Effector memory CD4-positive, alpha-beta T cell (primary cell): ENCODE measurements around the gene PPARGC1A.

ENCODE experiments used
- DNase-seq, 3 donors: peaks; one replicate each; pipeline ENCODE4 v3.0.0-alpha.2; 2020
- H3K27ac ChIP-seq: 2 replicates; pipeline ENCODE4 v1.7.0; 2013; ENCODE audit warnings: mild to moderate bottlenecking, low read length, moderate library complexity; ENCODE audit not compliant: insufficient read depth, poor library complexity, severe bottlenecking
- H3K27me3 ChIP-seq: replicated peaks from 2 replicates; pipeline ENCODE4 v1.7.0; 2013; ENCODE audit warnings: mild to moderate bottlenecking, low read length; ENCODE audit not compliant: insufficient read depth, control insufficient read depth, poor library complexity, severe bottlenecking
- H3K36me3 ChIP-seq: 2 replicates; pipeline ENCODE4 v1.7.0; 2013; ENCODE audit warnings: mild to moderate bottlenecking, low read length, moderate library complexity; ENCODE audit not compliant: control insufficient read depth, insufficient read depth
- H3K4me1 ChIP-seq: 2 replicates; pipeline ENCODE4 v1.7.0; 2013; ENCODE audit warnings: low read length, mild to moderate bottlenecking; ENCODE audit not compliant: control insufficient read depth, insufficient read depth, poor library complexity, severe bottlenecking
- H3K4me3 ChIP-seq: 2 replicates; pipeline ENCODE4 v1.7.0; 2013; ENCODE audit warnings: low read length, low read depth, mild to moderate bottlenecking; ENCODE audit not compliant: insufficient read depth, poor library complexity, severe bottlenecking
- H3K9me3 ChIP-seq: 2 replicates; pipeline ENCODE4 v1.7.0; 2013; ENCODE audit warnings: mild to moderate bottlenecking, low read length, moderate library complexity; ENCODE audit not compliant: control insufficient read depth

The PPARGC1A gene

DNA sequence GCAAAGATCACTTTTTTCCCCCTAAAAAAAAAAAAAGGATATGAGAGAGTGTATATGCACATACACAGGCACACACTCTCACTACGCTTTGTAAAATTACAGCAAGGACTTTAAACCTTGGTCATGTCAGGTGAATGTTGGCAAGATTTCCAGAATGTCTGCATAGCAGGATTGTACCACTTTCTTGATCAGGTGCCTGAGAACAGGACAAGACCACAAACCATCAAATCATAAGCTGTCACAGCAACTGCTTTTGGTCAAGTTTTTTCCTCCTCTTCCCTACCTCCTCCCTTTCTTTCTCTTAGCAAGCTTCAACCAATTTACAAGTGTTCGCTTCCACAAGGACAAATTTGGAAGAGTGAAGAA is 15.3 kb downstream of the PPARGC1A start:
- H3K4me3 ChIP-seq, result no peak overlapping the region
- no peak overlapping the region for H3K27ac ChIP-seq
- DNase-seq, result no peak
- no peaks in the 10 kb centered on the region for H3K36me3 ChIP-seq
- no peaks in the 10 kb centered on the region for H3K4me1 ChIP-seq
- no peaks in the 10 kb centered on the region for H3K27me3 ChIP-seq
- H3K9me3 ChIP-seq, result no peaks in the 10 kb centered on the region

DNA sequence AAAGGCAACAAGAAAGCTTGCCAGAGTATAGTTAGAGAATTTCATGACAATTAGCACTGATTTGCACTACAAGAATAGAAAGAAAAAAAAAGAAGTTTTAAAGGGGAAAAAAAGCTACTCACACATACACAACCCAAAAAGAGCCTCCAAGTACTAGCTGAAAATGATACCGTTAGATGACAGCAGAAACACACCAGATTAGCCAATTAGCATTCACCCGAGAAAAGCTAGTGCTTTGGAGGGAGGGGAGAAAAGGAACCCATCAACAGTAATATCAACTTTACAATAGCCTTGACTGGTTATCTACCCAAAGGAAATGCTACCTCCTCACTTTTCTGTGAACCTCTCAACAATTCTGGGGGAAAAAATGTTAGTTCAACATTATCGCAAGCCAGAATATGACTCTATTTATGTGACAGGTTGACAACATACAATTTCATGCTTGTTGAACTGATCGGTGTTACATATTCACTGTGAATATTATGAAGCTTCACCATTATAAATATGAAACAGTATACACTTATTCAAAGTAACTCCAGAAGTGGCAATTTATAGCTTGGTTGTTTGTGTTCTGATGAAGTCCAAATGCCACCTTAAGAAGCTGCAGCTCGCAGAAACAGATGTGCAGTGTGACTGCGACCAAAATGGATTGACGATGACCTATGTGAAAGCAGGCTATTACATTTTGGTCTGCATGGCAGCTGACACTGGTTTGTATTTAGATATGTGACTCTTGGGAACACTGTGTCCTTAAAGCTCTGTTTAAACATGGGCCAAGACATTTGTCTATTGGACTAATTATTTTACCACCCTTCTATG is 15.9 kb downstream of the PPARGC1A start:
- Histone ChIP-seq H3K27ac (no peak overlapping the region), H3K36me3 (no peaks in the 10 kb centered on the region), H3K9me3 (no peaks in the 10 kb centered on the region), H3K27me3 (no peaks in the 10 kb centered on the region), H3K4me3 (no peak overlapping the region), H3K4me1 (no peaks in the 10 kb centered on the region)
- no peak for DNase-seq

DNA sequence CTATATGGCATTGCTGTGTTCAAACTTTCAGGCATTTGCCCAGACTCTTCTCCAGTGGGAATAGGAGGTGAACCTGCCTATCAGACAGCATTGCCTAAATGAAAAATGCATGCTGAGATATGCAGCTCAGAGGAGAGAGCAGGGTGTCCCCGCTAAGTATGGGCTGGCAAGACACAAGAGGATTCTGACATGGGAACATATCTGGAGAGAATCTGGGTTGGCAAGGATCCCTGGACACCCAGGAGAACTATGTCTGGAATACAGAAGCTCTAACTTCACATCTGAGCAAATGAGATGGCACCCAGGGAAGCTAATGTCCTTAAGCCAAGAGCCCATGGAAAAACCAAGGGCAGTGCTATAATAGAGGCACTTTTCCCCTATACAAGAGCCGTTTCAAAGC is 18.4 kb downstream of the PPARGC1A start:
- no peaks in the 10 kb centered on the region for H3K36me3 ChIP-seq
- H3K4me3 ChIP-seq, result no peak overlapping the region
- no peak for DNase-seq
- H3K27me3 ChIP-seq, result no peaks in the 10 kb centered on the region
- H3K4me1 ChIP-seq, result no peaks in the 10 kb centered on the region
- no peak overlapping the region for H3K27ac ChIP-seq
- H3K9me3 ChIP-seq, result no peaks in the 10 kb centered on the region

DNA sequence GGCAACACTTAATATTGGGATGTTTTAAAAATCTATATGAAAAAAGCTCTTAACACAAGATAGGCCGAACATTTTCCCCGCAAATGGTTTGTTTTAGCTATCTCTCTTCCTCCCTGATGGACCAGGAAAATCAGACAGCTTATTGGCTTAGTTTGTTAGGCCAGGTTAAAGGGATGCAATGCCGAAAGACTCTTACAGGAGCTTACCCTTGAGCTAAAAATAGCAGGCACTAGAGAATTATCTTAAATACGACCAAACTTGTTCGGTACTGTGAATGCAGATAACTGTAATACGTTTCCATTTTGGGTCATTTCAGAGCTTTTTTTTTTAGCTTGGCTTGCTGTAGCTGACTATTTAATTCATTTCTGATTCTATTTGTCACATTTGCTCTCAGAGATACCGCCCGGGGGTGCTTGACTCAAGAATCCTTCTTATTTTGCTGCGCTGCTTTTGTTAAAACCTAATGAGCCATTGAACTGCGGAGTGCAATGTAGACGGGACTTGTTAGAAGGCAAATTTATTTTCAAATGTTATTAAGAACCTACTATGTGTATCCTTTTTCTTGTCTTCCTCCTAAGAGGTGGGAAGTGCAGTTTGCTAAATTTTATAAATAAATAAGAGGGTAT is 23.3 kb downstream of the PPARGC1A start:
- Histone ChIP-seq H3K27me3 (no peaks in the 10 kb centered on the region), H3K27ac (no peak overlapping the region), H3K36me3 (no peaks in the 10 kb centered on the region), H3K9me3 (no peaks in the 10 kb centered on the region), H3K4me1 (no peaks in the 10 kb centered on the region), H3K4me3 (no peak overlapping the region)
- DNase-seq, result no peak

DNA sequence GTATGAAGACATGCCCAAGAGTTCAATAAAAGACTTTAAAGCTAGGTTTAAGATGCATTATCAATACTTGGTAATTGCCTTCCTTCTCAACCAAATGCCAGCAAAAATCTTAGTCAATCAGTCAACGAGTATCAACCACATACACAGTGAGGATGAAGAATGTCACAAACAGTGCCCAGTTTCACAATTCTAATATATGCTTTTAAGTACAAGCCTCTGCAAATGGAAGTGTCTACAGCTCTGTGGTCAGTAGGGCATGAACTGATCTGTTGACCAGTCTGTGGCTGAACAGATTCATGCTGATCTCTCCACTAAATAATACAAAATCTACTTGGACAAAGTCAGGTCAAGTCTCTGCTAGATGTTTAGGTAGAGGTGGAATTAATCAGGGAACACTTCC is 27.9 kb downstream of the PPARGC1A start:
- no peak for DNase-seq
- H3K4me1 ChIP-seq, result no peaks in the 10 kb centered on the region
- no peak overlapping the region for H3K27ac ChIP-seq
- no peaks in the 10 kb centered on the region for H3K9me3 ChIP-seq
- no peaks in the 10 kb centered on the region for H3K27me3 ChIP-seq
- no peaks in the 10 kb centered on the region for H3K36me3 ChIP-seq
- H3K4me3 ChIP-seq, result no peak overlapping the region

DNA sequence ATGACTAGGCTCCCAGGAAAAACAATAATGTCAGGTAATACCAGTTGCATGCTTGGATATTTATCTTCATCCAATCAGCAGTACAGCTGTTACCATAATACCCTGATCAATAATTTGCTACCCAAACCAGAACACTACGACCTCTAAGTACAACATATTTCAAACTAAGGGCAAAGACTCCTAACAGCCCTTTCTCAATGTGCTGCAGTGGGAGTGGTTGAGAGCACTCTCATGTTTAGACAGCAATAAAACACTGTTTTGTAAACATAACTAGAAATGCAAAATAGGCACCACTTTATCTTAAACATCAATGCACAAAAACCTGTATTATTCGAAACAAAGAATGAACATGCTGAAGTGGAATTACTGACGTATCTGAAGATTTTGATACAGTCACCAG is 28.9 kb downstream of the PPARGC1A start:
- H3K36me3 ChIP-seq, result no peaks in the 10 kb centered on the region
- H3K4me1 ChIP-seq, result no peaks in the 10 kb centered on the region
- H3K27me3 ChIP-seq, result no peaks in the 10 kb centered on the region
- no peaks in the 10 kb centered on the region for H3K9me3 ChIP-seq
- H3K4me3 ChIP-seq, result no peak overlapping the region
- no peak for DNase-seq
- H3K27ac ChIP-seq, result no peak overlapping the region

DNA sequence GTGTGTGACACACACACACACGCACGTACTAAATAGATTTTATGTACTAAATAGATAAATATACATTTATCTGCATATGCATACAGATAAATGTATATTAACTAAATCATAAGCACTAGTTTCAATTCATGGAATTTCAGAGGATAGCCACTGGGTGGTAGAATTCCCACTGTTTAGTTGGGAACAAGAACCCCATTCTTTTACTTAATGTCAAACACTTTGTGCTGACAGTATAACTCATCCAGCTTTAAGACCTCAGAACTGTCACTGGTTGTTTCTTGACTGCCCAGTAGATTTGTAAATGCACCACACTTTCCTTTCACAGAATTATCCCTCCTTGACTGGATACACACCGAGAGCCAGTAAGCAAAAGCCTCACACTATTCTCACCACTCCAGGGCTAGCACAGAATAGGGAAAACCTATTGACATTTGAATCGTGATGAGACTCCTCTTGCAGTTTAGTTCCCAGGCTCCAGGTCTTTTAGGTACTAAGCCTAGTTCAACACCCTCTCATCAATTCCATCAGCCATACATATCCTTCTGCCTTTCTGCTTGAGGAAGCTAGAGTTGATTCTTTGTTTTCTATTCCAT is 32.4 kb downstream of the PPARGC1A start:
- no peaks in the 10 kb centered on the region for H3K36me3 ChIP-seq
- no peak for DNase-seq

DNA sequence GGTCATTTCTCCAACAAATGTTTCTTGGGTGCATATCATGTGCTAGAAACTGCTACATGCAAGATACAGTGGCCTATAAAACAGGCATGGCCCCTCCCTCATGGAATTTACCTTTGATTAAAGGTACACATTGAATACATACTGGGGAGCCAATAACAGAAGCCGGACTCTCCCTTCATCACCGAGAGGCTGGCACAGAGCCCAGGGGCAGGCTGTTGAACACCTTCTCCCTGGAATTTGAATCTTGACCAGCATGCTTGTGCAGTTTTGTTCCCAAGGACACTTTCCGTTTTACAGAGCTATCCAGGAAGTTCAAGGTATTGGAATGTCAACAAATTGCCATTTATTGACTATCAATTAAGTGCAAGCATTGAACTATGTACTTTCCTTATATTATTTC is 33.2 kb downstream of the PPARGC1A start:
- Histone ChIP-seq H3K27me3 (no peaks in the 10 kb centered on the region), H3K4me3 (no peak overlapping the region), H3K4me1 (no peaks in the 10 kb centered on the region), H3K9me3 (no peaks in the 10 kb centered on the region), H3K27ac (no peak overlapping the region), H3K36me3 (no peaks in the 10 kb centered on the region)
- DNase-seq, result no peak

More for the DNA sequence above, 32.4 kb downstream of the PPARGC1A start:
- no peaks in the 10 kb centered on the region for H3K27me3 ChIP-seq
- no peak overlapping the region for H3K27ac ChIP-seq
- no peak overlapping the region for H3K4me3 ChIP-seq
- H3K4me1 ChIP-seq, result no peaks in the 10 kb centered on the region
- no peaks in the 10 kb centered on the region for H3K9me3 ChIP-seq

DNA sequence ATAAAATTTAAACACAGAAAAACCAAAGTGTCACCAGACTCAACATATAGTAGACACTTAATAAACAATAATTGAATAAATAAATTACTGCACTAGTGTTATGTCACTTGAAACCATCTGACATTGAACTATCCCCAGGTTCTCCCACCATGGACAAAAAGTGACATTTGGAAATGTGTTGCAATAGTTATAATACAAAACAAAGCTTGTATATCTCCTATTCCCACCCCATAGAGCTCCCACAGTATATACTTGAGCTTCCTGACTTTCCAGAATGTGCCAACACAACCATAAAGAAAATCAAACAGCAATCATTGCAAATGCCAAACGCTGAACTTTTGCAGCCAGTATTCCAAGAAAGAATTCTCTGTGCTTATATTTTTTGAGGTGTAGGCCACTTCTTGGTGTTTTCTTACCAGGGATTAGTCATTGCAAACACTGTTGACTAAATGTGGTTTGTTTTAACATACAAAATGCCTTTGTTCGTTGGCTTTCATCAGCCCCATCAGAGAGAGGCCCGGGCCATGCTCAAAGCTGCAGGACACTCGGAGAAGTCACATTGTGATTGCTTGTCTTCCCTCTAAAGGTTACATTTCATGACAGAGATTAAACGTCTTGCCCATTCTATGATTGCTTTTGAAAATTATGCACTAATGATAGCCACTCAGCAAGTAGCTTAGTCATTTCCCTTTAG is 33.8 kb downstream of the PPARGC1A start:
- Histone ChIP-seq H3K9me3 (no peaks in the 10 kb centered on the region), H3K27me3 (no peaks in the 10 kb centered on the region)

More for the DNA sequence above, 33.8 kb downstream of the PPARGC1A start:
- DNase-seq, result no peak
- H3K27ac ChIP-seq, result no peak overlapping the region
- no peaks in the 10 kb centered on the region for H3K4me1 ChIP-seq
- H3K36me3 ChIP-seq, result no peaks in the 10 kb centered on the region
- no peak overlapping the region for H3K4me3 ChIP-seq
